Stimulated activated CD4-positive, alpha-beta T cell treated with anti-CD3 and anti-CD28 coated beads, Interleukin-12 subunit alpha, Interleukin-12 subunit beta, amount 100 ng/mL, for 48 hours (primary cell): ENCODE results near the gene AGPS.
"Not testable (repeated sequence)": the region's sequence is repeated elsewhere in the genome, so short reads cannot be mapped to it uniquely, and the experiment has no call there.

ENCODE experiments used
- DNase-seq, 3 donors: peaks; one replicate each; pipeline ENCODE4 v3.0.0-alpha.2; 2020; ENCODE audit warnings: low read depth in 2 of 3, low spot score in 1 of 3

Gene AGPS

DNA sequence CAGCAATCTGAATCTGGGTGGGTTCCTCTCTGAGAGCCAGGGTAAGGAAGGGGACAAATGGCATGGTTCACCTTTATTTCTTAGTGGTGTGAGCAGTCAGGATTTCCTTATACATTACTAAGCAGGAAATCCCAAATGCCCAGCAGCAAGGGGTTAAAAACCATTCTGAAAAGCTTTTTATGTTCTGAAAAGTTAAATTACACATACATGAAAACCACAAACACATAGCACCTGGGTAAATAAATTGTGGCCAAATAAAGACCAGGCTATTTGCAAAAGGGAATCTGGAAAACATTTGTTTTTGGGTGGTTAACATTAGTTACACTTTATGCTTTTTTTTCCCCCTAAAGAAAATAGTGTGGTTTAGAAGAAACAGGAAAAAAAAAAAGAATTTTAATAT, 156.1 kb downstream of the AGPS start:
- DNase-seq = no peak

DNA sequence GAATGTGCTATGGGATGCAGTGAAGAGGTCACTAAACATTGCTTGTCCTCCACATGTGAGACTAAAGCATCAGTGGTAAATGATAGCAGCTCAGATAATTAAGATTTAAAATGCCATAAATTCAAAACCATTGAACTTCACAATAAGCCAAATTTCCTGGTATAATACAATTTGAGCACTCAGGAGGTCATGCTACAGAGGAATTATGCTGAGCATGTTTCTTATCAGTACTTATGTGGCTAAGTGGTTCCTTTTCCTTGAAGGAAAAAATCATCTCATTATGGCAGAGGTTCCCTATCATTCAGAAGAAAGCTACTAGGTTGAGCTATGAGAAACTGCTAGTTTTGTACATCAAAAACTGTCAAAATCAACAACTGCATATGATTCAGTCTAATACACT, 156.6 kb downstream of the AGPS start:
- no peak for DNase-seq

DNA sequence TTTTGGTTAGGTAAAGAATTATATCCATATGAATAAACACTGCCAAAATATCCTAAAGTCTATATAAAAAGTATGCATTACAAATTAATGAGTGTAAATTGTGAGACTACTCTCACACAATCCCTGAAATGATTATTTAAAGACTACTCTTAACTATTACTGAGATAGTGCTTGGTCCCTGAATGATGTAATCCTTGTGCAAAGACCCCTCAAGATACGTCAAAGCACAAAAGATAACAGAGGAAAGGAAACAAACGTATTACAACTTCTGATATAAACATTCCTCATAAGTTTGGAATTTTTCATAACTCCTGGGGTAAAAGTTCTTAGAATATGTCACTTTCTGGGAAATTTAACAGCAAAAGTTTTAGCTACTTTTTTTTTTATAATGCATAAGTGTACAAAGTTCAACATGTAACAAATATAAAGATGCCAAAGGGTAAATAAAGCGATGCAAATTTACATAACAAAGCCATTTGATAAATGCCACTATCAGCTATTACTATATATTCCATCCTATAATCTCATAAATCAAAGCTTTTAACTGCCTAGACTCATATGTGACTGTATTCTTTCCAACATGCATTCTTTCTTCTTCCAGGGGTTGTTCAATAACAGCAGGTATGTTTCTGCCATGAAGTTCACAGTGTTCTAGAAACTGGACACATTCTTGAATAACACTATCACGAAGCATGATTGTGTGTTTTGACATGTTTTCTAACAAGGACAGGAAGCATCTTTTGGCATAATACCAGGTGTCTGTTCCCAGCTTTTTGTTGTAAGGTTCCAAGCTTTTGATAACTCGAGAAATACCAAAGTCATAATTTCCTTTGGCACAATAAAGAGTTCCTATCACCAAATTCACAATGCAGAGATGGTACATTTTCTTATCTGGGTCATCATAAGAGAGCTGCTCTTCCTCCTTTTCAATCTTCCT, 158.0 kb downstream of the AGPS start:
- DNase-seq = no peak

DNA sequence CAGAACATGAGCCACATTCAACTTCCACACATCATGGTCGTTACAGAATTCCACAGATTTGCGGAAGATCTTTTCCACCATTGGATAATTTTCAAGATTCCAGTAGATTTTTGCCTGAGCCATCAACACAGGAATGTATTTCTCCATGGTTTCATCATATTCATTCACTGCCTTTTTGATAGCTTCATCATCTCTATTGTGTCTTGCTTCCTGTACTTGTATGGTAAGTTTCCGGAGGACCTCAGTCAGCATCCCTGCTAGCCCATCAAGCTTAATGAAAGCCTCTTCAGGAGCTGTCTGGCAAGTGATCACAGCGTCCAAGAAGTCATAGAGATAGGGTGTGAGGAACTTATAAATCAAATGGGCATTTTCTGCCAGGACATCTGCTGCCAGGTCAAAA, 158.8 kb downstream of the AGPS start:
- DNase-seq = not testable (repeated sequence)

DNA sequence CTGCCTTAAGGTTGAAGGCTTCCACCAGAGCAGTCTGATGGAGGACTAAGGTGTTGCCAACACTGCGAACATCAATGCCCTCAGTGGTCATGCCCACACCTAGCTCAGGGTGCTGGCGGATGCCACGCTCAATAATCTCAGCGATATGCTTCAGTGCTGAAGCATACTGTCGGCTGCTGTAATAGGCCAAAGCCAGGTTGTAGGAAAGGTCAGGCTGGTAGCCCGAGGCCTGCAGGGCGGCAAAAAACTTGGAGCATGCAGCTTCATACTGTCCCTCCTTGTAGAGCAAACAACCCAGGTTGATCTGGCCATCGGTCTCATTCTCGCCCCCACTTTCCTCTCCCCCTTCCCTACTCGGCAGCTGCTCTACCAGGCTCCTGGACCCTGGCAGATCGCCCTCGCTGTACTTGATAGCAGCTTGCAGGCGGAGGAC, 159.4 kb downstream of the AGPS start:
- DNase-seq = no peak

DNA sequence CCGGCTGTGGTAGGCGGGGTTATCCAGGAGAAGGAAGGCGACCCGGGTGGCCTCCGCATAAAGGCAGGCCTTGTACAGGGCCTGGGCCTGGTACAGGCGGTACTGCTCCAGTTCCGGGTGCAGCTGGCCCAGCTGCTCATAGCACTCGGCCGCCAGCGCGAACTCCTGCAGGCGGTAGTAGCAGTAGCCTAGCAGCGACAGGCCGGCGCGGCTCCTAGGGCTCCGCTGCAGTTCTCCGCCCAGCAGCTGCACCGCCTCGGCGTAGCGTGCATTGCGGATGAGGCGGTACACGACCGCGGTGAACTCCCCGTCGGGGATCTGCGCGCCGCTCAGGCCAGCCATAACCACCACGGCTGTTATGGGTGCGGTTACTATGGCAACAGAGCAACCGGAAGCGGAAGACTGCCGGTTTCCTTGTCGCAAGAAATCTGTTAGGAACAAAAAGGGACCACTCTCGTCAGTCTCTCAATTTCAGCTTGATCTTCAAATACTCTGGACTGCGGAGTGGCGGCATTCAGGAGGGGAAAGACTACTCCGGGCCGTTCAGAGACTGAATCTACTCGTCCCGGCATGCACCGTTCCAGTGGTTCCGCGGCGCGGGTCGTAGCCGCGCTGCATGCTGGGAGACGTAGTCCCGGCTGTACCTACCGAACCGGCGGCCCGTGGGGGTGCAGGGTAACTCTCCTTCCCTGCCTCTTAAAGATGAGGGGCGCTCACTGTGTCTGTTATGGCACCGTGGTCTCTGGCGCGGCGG, 160.0 kb downstream of the AGPS start:
- peak; percentile 79 to 84 (median 81) for DNase-seq

DNA sequence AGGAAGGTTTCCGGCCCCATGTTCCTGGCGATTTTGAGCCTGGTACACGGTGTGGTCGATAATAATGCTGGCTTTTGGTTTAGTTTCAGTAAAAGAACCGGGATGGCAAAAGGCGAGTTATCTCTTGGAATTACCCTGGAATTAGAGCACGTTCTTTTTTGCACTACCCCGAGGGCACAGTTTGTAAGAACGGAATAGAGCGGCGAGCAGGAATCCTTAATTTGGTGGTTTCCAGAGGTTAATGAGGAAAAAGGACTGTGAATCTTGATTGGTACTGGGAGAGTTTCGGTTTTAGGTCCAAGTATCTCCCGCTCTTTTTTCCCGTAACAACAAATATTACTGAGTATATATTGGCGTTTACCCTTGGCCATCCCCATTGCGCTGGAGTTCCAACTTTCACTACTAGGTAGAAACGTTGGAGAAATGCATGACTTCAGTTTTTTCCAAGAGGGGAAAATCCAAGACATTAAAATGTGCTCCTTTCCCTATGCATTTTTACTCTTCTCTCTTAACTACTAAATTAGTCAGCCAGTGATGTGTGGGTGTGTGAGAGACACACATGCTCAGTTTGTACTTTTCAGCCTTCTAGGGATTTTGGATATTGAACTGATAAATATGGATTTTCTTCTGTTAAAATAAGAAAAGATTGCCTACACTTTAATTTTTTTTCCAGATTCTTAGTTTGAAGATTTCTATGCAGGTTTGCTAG, 160.8 kb downstream of the AGPS start:
- no peak for DNase-seq

DNA sequence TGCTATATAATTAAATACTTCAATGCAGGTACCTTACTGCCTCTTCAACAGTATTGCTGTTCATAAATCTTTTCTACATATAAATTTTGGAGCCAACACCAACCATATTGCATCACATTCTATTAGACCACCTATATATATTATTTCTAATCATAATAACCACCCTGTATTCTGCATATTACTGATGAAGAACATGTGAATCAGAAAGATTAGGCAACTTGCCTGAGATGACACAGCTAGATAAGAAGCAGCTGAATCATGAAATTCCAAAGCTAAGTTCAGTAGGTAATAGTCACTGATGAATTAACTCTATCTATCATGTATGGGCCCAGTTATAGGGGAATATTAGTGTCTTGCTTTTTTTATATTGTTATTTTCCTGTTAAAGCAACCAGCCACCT, 161.8 kb downstream of the AGPS start:
- DNase-seq = no peak

DNA sequence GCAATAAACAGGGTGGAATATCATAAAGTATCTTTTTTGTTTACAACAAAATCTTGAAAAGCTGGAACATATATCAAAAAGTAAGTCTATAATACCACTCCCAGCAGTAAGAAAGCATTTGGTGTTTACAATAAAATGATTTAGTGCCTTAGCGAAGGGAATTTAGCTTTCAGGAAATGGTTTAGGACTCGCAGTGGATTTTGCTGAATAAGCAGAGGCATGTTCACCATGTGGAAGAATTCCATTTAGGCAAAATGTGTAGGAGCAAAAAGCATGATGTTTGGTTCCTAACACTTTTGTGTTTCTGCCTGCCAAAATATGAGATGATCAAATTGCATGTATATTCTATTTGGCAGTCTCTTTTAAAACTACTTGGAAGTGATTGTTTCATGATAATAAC, 163.6 kb downstream of the AGPS start:
- DNase-seq = no peak

DNA sequence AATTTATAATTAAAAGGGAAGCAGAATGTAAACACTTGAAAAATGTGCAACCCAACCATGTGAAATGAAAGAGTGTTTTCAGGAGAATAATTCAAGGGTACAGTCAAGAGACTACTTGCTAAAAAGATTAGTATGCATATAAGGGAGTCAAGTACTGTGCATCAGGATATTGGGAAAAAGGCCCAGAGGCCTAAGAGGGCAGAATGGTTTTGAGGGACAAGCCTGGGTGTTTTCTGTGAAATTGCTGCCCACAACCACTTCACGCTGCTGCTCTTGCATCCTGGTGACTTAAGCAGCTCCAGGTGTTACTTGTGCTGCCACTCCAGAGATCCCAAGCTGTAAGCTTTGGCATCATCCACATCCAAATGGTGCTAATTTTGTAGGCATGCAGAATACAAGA, 165.2 kb downstream of the AGPS start:
- DNase-seq = no peak

DNA sequence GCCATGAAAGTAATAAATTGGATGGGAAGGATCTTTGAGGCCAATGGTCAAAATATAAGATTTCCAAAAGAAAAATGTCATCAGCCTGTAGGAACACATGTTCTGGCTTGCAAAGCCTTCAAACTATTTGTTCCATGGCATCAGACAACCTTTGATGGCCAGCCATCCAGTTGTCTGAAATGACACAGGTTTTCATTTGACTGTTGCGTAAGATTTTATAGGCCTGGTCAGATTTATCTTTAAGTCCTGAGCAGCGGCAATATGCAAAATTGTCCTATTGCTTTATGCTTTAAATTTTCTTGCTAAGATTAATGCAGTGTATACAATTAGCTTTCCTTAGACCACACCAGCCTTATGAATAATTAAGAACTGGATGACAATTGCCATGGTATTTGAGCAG, 167.1 kb downstream of the AGPS start:
- no peak for DNase-seq

DNA sequence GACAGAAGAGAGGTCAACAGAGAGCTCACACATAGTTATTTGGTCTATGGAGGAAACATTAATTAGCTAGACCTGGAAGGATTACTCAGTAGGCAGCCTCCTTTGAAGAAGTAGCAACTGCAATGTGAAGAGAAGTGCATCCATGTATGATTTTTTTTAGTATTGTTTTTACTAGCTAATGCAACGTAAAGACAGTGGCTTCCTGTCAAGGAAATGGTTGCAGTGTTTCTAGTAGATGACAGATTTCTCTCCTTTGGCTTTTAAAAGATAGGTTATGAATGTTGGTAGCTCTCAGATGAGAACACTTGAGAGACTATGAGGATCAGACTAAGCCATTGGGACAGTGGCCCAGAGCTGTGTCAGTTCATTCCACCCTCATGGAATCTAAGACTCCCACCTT, 175.8 kb downstream of the AGPS start:
- no peak for DNase-seq

DNA sequence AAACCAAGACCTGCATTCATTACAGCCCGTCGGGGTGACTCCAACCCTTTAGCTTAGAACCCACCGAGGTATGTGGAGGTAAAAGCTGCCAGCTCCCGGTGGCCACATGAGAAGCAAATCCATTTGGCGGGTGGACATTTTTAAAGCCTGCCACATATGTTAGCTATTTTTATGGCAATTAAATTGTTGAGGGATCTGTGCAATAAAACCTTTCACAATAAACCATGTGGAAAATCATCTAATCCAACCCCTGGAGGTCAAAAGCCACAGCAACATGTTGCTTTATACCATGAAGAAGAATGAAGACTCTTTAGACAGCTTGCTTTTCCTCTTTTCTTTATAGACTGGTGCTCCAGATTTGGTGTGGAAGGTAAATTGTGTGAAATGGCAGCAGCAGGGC, 176.3 kb downstream of the AGPS start:
- DNase-seq = no peak

DNA sequence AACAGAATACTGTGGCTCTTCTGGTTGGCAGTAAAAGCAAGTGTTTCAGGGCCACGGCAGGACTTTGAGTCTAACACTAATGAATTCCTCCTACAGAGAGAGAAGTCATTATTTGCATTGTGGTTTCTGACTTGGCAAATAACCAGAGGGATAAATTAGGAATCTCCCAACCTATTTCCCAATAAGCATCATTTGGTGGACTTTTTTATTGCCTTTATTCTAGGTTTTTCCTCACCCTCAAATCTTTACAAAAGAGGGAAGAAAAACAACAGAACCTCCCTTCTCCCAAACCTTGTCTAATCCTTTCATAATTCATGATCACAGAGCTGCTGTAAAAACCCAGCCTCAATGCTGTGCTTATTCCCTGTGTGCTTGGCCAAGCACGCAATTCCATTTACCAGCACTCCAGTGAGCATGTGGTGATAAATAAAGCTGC, 179.7 kb downstream of the AGPS start:
- DNase-seq = no peak

DNA sequence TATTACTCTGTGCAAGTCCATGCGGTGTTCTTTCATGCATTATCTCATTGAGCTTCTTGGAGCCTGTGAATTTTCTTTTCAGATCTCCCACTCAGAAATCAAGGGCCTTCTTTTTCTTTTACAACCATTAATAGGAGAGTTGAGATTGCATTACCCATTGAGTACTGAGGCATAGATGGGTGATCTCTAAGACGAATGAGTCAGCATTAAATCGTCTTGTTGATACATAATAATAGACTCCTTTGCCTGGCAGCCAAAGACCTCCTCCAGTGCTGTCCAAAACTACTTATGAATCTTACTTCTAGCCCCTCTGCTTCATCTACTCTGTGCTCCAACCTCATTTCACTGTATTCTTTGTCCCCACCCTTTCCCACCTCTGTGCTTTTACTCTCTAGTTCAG, 180.5 kb downstream of the AGPS start:
- DNase-seq = no peak

DNA sequence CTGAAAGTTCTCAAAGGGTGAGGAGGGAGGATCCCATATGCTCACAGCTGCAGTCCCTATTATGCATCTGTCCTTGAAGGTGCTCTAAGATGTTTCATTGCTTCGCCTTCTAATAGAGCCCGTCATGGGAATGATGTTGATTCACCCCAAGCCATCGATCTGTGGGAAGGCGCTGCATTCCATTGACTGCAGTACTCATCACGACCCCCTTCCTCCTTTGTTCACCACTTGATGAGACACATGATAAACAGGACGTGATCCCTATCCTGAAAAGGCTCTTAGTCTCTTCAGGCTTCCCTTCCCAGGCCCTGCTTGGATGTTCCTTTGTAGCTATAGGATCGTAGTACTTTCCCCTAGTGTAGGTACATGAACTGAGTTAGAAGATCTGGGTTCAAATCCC, 181.8 kb downstream of the AGPS start:
- DNase-seq = no peak

DNA sequence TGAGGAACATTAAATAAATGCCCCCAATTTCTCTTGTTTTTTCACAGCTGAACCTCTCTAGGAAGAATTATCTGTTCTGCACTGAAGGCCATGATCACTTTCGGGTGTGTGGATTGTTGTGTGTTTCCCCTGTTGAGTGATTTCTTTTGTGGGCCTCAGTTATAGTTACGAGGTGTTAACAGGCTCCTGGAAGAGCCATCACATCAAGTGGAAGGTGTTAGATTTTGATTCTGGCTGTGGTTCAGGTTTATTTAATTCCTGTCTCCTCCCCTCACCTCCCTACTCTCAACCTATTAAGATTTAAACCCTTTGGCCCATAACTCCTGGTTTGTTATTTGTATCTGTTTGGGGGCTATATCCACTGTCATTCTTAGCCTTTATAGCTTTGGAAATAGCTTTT, 182.8 kb downstream of the AGPS start:
- no peak for DNase-seq

DNA sequence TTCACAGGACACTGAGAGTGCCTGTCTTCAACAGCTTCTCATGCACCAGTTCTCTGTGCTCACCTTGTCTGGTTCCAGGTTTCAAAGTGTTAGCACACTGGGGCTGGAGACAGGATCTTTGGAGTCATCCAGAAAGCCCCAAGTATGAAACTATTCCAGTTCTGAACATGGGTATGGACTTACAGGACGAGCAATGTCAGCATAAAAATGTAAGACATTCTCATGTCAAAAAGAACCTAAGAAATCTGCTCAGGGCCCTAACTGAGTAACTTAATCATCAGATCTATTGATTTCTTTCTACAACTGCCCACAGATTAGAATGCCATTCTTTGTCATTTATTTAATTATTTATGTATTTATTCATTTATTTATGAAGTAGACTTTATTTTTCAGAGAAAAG, 184.5 kb downstream of the AGPS start:
- no peak for DNase-seq

DNA sequence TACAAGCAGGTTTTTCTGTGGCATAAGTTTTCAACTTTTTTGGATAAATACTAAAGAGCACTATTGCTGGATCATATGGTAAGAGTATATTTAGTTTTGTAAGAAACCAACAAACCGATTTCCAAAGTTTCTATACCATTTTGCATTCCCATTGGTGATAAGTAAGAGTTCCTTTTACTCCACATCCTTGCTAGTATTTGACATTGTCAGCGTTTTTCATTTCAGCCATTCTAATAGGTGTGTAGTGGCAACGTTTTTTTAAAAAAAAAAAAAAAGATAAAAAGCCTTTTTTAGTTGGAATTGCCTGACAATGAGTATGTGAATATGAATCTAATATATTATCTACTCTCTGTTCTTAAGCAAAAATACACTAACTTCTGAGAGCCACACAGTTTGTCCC, 185.9 kb downstream of the AGPS start:
- DNase-seq = no peak

DNA sequence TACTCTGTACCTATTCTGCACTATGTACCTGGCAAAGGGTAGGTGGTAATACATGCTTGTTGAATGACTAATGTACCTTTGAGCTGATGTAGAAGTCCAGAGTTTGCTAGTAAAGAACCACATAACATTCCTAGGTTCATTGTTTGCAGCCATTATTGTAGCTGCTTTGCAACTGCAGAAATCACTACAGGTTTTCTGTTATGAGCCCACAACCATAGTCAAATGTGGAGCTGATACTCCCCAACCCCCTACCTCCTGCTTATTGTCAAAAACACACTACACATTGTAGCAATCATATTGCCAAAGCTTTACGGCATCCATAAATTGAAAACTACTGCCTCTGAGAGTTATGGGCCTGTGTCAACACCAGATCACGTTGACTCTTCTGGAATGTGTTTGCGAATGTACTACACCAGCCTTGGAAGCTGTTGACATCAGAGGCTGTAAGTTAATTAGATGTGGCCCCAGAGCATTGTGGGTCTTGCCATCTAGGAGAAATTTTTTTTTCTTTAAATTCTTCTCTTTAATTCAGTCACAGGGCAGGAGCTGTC, 187.0 kb downstream of the AGPS start:
- no peak for DNase-seq

DNA sequence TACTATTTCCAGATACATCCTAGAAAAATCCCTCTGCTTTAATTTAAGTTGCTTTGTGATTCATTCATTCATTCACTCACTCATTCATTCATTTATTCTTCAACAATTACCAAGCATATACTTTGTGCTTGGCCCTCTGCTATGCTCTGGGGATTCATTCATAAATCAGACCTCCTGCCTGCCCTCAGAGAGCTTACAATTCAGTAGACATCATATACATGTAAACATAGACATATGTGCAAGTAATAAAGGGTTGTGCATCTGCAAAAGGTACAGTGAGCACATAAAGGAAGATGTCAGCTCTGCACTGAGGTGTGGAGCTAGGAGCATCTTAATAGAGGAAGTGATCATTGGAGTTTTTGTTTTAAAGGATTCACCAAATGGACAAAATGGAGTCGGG, 189.4 kb downstream of the AGPS start:
- no peak for DNase-seq
